Hepatocyte (in vitro differentiated cells): Measurements from ENCODE around the gene COPS3.

ENCODE experiments used
- CTCF ChIP-seq: fragments of 200-600 bp; sonication (generic); IDR thresholded peaks from 2 replicates; pipeline ENCODE4 v1.5.1; 2016; ENCODE audit warnings: antibody characterized with exemption, mild to moderate bottlenecking; ENCODE audit not compliant: poor library complexity
- EZH2 ChIP-seq: fragments of 200-600 bp; sonication (generic); IDR thresholded peaks from 2 replicates; pipeline ENCODE4 v1.6.1; 2016; ENCODE audit warnings: antibody characterized with exemption, mild to moderate bottlenecking, borderline replicate concordance
- EZH2phosphoT487 ChIP-seq: fragments of 200-600 bp; sonication (generic); IDR thresholded peaks from one replicate; pipeline ENCODE4 v1.6.1; 2018; ENCODE audit warnings: antibody characterized with exemption, mild to moderate bottlenecking, low read depth, moderate library complexity; ENCODE audit not compliant: unreplicated experiment, severe bottlenecking

DNA sequence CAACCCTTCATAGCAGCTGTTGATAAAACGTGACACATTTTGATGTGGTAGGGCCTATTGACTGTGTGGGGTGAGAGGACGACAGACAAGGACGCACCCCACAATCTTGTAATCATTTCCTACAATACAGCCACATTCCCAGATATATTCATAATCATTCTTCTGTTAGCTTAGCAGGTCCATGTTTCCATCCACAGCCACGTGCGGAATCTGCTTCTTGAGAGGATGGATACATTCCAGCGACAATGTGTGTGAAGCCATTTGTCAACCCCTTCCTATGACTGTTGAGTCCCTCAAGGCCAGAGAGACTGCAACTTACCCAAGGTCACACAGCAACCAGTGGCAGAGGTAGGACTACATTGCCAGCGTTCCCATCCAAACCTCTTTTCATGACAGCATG lies 8.7 kb upstream of the COPS3 start:
- TF ChIP-seq EZH2phosphoT487, result no peak
- no peak for TF ChIP-seq CTCF
- TF ChIP-seq EZH2, result no peak
